ENCODE data around the gene PSME4. TPM values are rescaled to one million over a fixed set of nuclear protein-coding genes. Genes with fewer than 3 reads are reported as not detected.

Gene PSME4
- total and polyA plus RNA-seq, 10 of the 15 experiments (the other 5 are each of a cell fraction or from before 2014, with no cell fraction given) = 11.1 to 56.2 (median 32.1) TPM

GRCh38 chr2:53969968-53970723 lies 647 bp downstream of the PSME4 start (continued):
- TF ChIP-seq E2F4 (IDR thresholded peaks at IDR 0.05; ENCODE audit: low read depth, low read length) = no peak
- TF ChIP-seq, protein P1, sequence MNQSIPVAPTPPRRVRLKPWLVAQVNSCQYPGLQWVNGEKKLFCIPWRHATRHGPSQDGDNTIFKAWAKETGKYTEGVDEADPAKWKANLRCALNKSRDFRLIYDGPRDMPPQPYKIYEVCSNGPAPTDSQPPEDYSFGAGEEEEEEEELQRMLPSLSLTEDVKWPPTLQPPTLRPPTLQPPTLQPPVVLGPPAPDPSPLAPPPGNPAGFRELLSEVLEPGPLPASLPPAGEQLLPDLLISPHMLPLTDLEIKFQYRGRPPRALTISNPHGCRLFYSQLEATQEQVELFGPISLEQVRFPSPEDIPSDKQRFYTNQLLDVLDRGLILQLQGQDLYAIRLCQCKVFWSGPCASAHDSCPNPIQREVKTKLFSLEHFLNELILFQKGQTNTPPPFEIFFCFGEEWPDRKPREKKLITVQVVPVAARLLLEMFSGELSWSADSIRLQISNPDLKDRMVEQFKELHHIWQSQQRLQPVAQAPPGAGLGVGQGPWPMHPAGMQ (IDR thresholded peaks at IDR 0.05; ENCODE audit: borderline replicate concordance) = no peak
- no peak for TF ChIP-seq ZBTB4 (CRISPR knock-in tag; IDR thresholded peaks at IDR 0.05)
- TF ChIP-seq MEF2B (IDR thresholded peaks at IDR 0.05; ENCODE audit: partially characterized antibody, poor library complexity, severe bottlenecking) = peak; percentile 82
- TF ChIP-seq MEF2A (IDR thresholded peaks at IDR 0.05; ENCODE audit: insufficient read depth, low read depth, low read length) = no peak
- TF ChIP-seq MTA2 (IDR thresholded peaks at IDR 0.05; ENCODE audit: low read depth) = peak; percentile 29; the same call in 1 of the 2 replicates
- TF ChIP-seq, protein P2, sequence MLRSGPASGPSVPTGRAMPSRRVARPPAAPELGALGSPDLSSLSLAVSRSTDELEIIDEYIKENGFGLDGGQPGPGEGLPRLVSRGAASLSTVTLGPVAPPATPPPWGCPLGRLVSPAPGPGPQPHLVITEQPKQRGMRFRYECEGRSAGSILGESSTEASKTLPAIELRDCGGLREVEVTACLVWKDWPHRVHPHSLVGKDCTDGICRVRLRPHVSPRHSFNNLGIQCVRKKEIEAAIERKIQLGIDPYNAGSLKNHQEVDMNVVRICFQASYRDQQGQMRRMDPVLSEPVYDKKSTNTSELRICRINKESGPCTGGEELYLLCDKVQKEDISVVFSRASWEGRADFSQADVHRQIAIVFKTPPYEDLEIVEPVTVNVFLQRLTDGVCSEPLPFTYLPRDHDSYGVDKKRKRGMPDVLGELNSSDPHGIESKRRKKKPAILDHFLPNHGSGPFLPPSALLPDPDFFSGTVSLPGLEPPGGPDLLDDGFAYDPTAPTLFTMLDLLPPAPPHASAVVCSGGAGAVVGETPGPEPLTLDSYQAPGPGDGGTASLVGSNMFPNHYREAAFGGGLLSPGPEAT (IDR thresholded peaks at IDR 0.05; ENCODE audit: low read depth) = no peak
- no peak for TF ChIP-seq KDM1A (IDR thresholded peaks at IDR 0.05; ENCODE audit: borderline replicate concordance)
- TF ChIP-seq ZNF622 (IDR thresholded peaks at IDR 0.05) = no peak
- no peak for TF ChIP-seq SUZ12 (IDR thresholded peaks at IDR 0.05; ENCODE audit: unreplicated experiment)
- no peak for TF ChIP-seq ETV6 (conservative IDR thresholded peaks at IDR 0.05 in 1 of 2, IDR thresholded peaks at IDR 0.05 in 1 of 2; ENCODE audit: borderline replicate concordance in 1 of 2, low read depth in 1 of 2)
- 0 out of 2 replicates have a peak, but pooled peaks have one; percentile 15 for TF ChIP-seq IRF4 (IDR thresholded peaks at IDR 0.05; ENCODE audit: low read depth, low read length)
- no peak for TF ChIP-seq LARP7 (IDR thresholded peaks at IDR 0.05)
- no peak for TF ChIP-seq FOS (IDR thresholded peaks at IDR 0.05; ENCODE audit: borderline replicate concordance, extremely low read depth, insufficient read length)
- TF ChIP-seq SIX5 (IDR thresholded peaks at IDR 0.05; ENCODE audit: low read depth, low read length, severe bottlenecking) = no peak
- no peak for TF ChIP-seq ATF3 (IDR thresholded peaks at IDR 0.05; ENCODE audit: borderline replicate concordance, extremely low read depth, low read depth, low read length)
- TF ChIP-seq DPF2 (IDR thresholded peaks at IDR 0.05) = no peak
- TF ChIP-seq, protein P3, sequence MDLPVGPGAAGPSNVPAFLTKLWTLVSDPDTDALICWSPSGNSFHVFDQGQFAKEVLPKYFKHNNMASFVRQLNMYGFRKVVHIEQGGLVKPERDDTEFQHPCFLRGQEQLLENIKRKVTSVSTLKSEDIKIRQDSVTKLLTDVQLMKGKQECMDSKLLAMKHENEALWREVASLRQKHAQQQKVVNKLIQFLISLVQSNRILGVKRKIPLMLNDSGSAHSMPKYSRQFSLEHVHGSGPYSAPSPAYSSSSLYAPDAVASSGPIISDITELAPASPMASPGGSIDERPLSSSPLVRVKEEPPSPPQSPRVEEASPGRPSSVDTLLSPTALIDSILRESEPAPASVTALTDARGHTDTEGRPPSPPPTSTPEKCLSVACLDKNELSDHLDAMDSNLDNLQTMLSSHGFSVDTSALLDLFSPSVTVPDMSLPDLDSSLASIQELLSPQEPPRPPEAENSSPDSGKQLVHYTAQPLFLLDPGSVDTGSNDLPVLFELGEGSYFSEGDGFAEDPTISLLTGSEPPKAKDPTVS (IDR thresholded peaks at IDR 0.05; ENCODE audit: low read depth, low read length) = no peak
- TF ChIP-seq SIN3A (IDR thresholded peaks at IDR 0.05; ENCODE audit: low read depth, low read length) = peak; percentile 16; the same call in 1 of the 2 replicates
- peak; percentile 70 for TF ChIP-seq POLR2AphosphoS5 (IDR thresholded peaks at IDR 0.05; ENCODE audit: low read length)

Measured in GM12878 (cell line).